MM.1S (cell line): ENCODE data around the gene ELOB.

Experiments used
- CTCF ChIP-seq: fragments of 300-600 bp; sonication (generic); IDR thresholded peaks from 2 replicates; pipeline ENCODE4 v1.5.1; 2016; ENCODE audit warnings: antibody characterized with exemption, low read length, mixed read lengths
- EZH2 ChIP-seq: fragments of 300-600 bp; sonication (generic); optimal IDR thresholded peaks from 2 replicates; pipeline ENCODE3; 2017; ENCODE audit warnings: low read depth, mild to moderate bottlenecking, antibody characterized with exemption, low read length, mixed read lengths

- TF ChIP-seq CTCF = no peak
- TF ChIP-seq EZH2 = no peak
Measured at GRCh38 chr16:2736476-2737237, 40.4 kb downstream of the ELOB start.
